Brain pericyte (primary cell): Measurements from ENCODE around the gene TBC1D2.
"Not testable (repeated sequence)": the region's sequence is repeated elsewhere in the genome, so short reads cannot be mapped to it uniquely, and the experiment has no call there.

Experiments
- DNase-seq: peaks from one replicate; pipeline ENCODE4 v3.0.0-alpha.2; 2012; ENCODE audit warnings: low read depth, low spot score

TBC1D2 gene

GRCh38 chr9:98189412-98189811 is 66.0 kb downstream of the TBC1D2 start:
- no peak for DNase-seq

DNA sequence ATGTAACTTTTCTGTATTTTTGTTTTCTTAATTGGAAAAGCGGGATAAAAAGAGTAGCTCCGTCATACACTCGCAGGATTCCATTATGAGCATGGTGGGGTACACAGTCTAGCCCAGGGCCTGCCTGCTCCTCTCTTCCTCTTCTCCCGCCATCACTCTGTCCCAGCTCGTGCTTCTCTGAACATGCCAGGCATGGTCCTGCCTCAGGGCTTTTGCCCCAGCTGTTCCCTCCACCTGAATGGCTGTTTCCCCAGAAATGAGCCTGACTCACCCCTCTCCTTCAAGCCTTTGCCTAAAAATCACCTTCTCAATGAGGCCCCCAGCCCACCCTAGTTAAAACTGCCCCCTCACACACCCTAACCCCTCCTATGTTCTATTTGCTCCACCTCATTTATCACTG is 67.5 kb downstream of the TBC1D2 start:
- no peak for DNase-seq

DNA sequence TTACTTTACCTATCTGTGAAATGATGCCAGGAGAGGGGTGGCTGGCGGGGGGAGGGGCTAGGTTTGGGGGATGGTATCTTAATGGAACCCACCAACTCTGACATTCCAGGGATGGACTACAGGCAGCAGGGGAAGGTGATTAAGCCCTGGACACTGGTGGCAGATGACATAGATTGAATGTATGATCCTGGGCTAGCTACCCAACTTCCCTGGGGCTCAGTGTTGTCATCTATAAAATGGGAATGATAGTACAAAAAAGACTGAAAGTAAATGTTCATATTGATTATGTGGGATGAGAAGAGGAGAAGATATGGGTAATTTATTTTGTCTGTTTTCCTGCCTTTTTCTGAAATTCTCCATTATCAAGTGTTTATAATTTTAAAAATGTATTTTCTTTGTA is 69.2 kb downstream of the TBC1D2 start:
- no peak for DNase-seq

GRCh38 chr9:98185611-98186171 is 69.8 kb downstream of the TBC1D2 start:
- no peak for DNase-seq

DNA sequence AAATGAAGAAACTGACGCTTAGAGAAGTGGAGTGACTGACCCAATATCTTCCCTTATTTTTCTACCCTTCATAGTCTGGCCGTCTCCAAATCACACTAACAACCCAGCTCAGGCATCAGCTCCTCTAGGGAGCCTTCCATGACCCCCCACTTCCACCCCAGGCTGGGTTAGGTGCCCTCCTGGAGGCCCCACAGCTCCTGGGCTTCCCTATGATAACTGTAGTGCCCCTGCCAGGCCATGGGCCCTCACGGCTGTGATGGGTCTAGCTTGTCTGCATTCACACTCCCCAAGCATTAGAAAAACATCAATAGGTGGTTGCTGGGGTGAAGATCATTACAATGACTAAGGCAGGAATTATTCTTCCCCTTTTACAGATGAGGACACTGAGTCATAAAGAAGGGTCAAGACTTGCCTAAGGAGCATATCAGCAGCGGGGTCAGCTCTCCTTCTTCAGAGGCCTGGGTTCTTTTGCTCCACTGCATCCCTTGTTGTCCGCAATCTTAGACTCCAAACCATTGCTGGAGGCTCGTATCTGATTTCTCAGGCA is 70.4 kb downstream of the TBC1D2 start:
- no peak for DNase-seq

DNA sequence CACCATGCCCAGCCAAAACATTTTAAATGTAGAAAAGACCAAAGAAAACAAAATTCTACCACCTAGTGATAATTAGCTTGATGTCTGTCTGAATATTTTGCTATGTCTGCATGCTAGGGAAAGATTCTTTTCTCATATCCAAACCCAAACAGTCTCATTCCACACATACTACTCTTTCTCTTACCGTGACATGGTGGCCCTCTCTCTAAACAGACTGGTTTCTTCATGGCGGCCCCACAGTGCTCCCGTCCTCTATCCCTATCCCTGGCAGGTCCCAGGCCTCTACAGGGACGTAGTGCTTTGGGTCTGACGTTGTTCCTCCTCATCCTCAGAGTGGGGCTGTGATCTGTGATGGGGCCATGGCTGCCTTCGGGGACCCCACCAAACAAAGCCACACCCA is 71.1 kb downstream of the TBC1D2 start:
- no peak for DNase-seq

- DNase-seq: no peak
Observed at GRCh38 chr9:98182889-98183599, 72.4 kb downstream of the TBC1D2 start.

- no peak for DNase-seq
Observed at GRCh38 chr9:98182069-98182820, 73.2 kb downstream of the TBC1D2 start.

- DNase-seq: no peak
Observed at GRCh38 chr9:98181746-98182068, 73.7 kb downstream of the TBC1D2 start.

DNA sequence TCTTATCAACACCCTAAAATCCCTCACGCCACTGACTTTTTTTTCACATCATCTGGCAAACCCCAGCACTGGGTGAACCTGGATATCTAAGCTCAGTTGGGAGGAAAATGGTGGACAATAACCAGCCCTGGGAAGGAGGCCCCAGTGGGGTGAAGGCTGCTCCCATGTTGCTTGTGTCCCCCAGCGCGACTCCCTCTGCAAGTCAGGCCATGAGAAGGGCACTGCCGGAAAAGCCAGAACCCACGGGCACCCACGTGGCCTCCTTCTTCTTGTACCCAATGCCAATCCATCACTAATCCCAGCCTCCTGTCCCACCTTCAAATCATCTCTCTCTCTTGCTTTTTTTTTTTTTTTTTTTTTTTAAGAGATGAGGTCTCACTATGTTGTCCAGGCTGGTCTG is 74.5 kb downstream of the TBC1D2 start:
- DNase-seq: no peak

DNA sequence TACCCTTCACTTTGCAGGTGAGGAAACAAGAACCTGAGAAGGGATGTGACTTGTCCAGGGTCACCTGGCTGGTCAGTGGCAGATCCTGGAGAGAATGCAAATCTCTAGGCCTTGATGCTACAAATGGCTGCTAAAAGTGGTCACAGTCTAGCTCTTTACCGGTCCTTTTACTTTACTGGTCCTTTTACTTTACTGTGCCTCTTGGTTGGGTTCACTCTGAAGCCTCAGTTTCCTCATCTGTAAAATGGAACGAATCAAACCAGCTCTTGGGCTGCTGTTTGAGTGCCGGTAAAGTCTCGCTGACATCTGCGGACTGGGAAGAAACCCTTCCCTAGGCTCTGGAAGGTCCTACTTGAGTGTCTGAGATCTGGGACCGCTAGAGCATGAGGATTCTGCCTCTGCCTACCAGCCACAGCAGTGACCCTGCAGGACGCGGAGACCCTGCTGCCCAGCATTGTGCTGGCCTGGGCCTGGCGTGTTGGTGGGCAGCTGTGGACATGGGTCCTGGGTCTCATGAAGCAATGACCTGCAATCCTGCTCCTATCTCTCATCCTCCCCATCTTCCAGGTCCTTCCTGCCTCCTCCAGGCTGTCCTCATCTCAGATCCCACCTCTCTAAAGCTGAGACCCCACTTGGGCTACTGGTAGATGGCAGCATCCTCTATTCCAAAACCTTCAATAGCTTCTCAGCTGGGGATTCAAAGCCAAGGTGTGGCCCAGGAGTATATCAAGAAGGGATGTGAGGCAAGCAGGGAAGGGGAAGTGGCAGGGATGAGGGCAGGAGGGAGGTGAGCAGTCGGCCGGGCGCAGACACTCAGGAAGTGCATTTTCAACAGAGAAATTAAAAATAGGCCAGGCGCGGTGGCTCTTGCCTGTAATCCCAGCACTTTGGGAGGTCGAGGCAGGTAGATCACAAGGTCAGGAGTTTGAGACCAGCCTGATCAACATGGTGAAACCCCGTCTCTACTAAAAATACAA is 76.3 kb downstream of the TBC1D2 start:
- no peak for DNase-seq

DNA sequence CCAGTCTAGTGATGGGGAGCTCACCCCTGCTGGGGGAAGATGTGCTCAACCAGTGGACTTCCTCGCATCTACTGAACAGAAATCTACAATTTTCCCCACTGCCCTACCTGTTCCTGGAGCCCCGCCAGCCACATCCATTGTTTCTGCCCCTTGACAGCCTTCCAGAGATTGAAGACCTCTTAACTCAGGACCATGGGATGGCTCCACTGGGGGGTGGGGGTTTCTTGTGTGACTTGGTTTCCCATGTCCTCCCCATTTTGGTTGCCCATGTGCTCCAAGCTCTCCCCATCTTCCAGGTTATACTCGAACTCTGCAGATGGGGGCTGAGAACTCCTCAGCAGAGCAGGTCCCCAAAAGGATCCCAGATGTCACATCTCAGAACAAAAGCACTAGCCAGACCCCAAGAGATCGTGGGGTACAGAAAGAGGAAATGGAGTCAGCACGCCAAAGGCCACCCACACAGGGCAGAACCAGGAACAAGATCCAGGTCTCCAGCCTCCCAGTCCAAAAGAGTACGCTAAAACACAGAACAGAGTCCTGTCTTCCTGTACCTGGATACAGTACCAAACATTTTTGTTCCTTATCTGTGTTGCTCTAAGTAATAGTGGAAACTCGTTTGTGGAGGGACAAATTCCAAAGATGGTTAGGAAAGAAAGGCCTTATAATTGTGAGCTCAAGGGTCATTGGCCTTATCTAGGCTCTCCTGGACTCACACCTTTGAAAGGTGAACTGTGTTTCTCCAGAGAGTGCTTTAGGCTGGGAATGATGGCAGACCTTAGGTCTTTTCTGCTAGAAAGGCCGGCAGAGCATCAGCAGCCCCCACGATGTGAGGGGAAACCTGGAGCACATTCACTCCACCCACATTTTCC is 78.8 kb downstream of the TBC1D2 start:
- DNase-seq: no peak

DNA sequence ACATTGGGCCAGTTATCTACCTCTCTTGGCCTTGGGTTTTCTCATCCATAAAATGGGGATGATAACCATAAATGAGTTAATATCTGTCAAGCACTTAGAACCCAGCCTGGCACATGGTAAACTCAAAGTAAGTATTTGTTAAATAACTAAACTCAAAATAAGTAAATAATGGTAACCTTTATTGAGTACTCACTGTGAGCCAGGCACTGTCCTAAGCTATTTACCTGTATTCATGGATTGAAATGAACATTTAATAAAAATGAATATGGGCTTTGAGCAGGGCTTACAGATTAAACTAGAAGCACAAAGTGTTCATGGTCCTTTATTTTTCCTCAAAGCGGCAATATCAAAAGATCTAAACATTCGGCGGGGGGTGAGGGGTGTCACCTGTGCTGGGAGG is 79.7 kb downstream of the TBC1D2 start:
- DNase-seq: no peak

- DNase-seq: no peak
Observed at GRCh38 chr9:98175028-98175569, 80.3 kb downstream of the TBC1D2 start.

- DNase-seq: not testable (repeated sequence)
Observed at GRCh38 chr9:98174502-98174918, 80.9 kb downstream of the TBC1D2 start.

DNA sequence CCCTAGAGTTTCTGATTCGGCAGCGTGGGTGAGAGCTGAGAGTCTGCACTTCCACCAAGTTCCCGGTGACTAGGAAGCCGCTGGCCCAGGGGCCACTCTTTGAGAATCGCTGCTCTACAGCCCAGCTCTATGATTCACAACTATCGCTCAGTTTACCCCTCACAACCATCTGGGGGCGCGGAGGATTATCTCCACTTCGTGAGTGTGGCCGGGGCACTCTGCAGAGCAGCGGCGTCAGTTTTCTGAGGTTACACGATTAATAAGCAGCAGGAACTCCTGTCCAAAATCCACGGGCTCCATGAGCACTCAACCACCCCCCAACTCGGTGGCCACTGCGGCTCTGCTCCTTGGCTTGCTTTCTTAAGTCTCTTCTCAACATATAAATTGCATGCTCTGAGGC is 82.3 kb downstream of the TBC1D2 start:
- DNase-seq: no peak

GRCh38 chr9:98172604-98173003 is 82.8 kb downstream of the TBC1D2 start:
- DNase-seq: no peak

DNA sequence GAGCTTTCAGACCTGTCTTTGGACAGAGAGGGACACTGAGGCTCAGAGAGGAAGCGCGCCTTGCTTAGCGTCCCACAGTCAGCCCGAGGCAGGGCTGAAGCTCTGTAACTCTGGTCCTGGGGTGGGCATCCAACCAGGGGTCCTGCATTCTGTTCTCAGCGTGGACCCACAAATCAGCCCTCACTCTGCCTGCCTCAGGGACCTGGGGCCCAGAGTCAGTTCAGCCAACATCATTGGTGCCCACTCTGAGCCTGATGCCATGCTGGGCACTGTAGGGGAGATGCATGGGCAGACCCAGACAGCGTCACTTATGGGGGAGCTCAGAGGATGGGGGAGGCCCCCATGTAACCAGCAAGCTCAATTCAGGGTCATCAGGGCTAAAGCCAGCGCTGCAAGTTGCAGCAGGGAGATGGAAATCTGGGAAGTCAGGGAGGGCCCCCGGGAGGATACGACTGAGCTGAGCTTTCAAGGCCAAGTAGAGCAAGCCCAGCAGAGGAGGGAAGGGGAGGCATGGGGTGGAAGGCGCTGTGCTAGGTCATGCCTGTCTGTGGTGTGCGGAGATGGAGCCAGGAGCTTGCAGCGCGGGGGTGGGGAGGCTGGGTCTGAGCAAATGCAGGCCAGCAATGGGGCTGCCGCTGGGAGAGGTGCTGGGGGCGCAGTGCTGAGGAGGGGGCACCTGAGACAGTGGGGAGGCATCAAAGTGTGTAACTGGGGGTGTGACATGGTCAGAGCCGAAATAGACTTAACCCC is 84.1 kb downstream of the TBC1D2 start:
- DNase-seq: no peak

DNA sequence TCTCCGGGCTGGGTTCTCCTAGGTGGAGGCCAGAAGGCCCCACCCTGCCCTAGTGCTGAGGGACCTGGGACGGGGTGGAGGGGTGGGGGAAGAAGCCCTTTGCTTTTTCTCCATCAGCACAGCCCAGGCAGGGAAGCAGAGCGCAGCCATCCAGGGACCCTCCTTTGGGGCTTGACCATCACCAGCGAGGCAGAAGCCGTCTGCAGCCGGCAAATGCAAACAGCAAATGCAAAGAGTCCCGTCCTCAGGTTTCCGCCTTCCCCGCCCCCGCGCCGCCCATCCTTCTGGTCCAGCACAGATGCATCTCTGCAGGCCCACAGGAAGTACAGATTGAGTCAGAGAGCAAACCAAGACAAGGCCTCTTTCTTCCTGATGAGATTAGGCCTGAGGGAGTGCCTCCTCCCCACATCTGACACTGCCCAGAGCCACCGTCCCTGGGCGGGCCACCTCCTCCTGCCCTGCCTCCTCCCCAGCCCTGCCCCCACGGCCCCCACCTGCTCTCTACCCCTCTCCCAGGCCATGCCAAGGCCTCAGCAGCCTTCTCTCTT is 86.4 kb downstream of the TBC1D2 start:
- DNase-seq: no peak
